ENCODE results near the gene LYRM4.

Gene LYRM4

GRCh38 chr6:5116243-5116991, 144.3 kb downstream of the LYRM4 start:
- DNase-seq = no peak

- no peak for DNase-seq
Measured at GRCh38 chr6:5115168-5115567, 145.6 kb downstream of the LYRM4 start.

- DNase-seq = no peak
Measured at GRCh38 chr6:5113096-5113495, 147.7 kb downstream of the LYRM4 start.

GRCh38 chr6:5112066-5112799, 148.5 kb downstream of the LYRM4 start:
- no peak for DNase-seq

GRCh38 chr6:5111626-5112025, 149.1 kb downstream of the LYRM4 start:
- no peak for DNase-seq

GRCh38 chr6:5110246-5110645, 150.5 kb downstream of the LYRM4 start:
- no peak for DNase-seq

- no peak for DNase-seq
Measured at GRCh38 chr6:5109436-5109835, 151.3 kb downstream of the LYRM4 start.

GRCh38 chr6:5108536-5109150, 152.1 kb downstream of the LYRM4 start:
- DNase-seq = no peak

GRCh38 chr6:5108068-5108467, 152.7 kb downstream of the LYRM4 start:
- DNase-seq = no peak

GRCh38 chr6:5107341-5107740, 153.4 kb downstream of the LYRM4 start:
- no peak for DNase-seq

- DNase-seq = no peak
Measured at GRCh38 chr6:5105146-5105545, 155.6 kb downstream of the LYRM4 start.

- no peak for DNase-seq
Measured at GRCh38 chr6:5104667-5105066, 156.1 kb downstream of the LYRM4 start.

- no peak for DNase-seq
Measured at GRCh38 chr6:5103250-5103649, 157.5 kb downstream of the LYRM4 start.

GRCh38 chr6:5102267-5102970, 158.3 kb downstream of the LYRM4 start:
- DNase-seq = no peak

GRCh38 chr6:5100806-5101205, 159.9 kb downstream of the LYRM4 start:
- DNase-seq = no peak

GRCh38 chr6:5099537-5099936, 161.2 kb downstream of the LYRM4 start:
- no peak for DNase-seq

GRCh38 chr6:5098501-5099270, 162.1 kb downstream of the LYRM4 start:
- no peak for DNase-seq

- DNase-seq = no peak
Measured at GRCh38 chr6:5096482-5096881, 164.3 kb downstream of the LYRM4 start.

- DNase-seq = no peak
Measured at GRCh38 chr6:5095236-5095635, 165.5 kb downstream of the LYRM4 start.

GRCh38 chr6:5094327-5094726, 166.4 kb downstream of the LYRM4 start:
- no peak for DNase-seq

- DNase-seq = no peak
Measured at GRCh38 chr6:5093231-5094015, 167.3 kb downstream of the LYRM4 start.
